HEK293T (cell line): Measurements from ENCODE around the gene DLD.

Experiments used
- CTCF ChIA-PET: fragments of 350-600 bp; formaldehyde crosslinking; extraction: SDS; loops from one replicate; lab custom pipeline; 2021; ENCODE audit warnings: antibody characterized with exemption, inconsistent platforms; lab: Yijun Ruan, JAX
- POLR2A ChIA-PET: fragments of 350-600 bp; formaldehyde crosslinking; extraction: SDS; loops from one replicate; lab custom pipeline; 2020; ENCODE audit warnings: antibody characterized with exemption, inconsistent platforms; lab: Yijun Ruan, JAX
- DNase-seq: peaks from one replicate; pipeline ENCODE4 v3.0.0; 2012; ENCODE audit warnings: mixed read lengths; ENCODE audit errors: extremely low spot score
- ARNT ChIP-seq: fragments of 450-650 bp; IDR thresholded peaks from 2 replicates; pipeline ENCODE4 v1.6.1; 2017; ENCODE audit warnings: mild to moderate bottlenecking
- BHLHE40 ChIP-seq: fragments of 450-650 bp; IDR thresholded peaks from 2 replicates; pipeline ENCODE4 v1.6.1; 2016; ENCODE audit warnings: mild to moderate bottlenecking, moderate library complexity, borderline replicate concordance
- CTBP1 ChIP-seq: fragments of 450-650 bp; IDR thresholded peaks from 2 replicates; pipeline ENCODE4 v1.6.1; 2016; ENCODE audit warnings: borderline replicate concordance
- ELF4 ChIP-seq: fragments of 450-650 bp; IDR thresholded peaks from 2 replicates; pipeline ENCODE4 v1.6.1; 2017; ENCODE audit warnings: antibody characterized with exemption
- FOXA1 ChIP-seq: fragments of 450-650 bp; IDR thresholded peaks from 2 replicates; pipeline ENCODE4 v1.6.1; 2016; ENCODE audit warnings: mild to moderate bottlenecking
- FOXK2 ChIP-seq: fragments of 450-650 bp; IDR thresholded peaks from 2 replicates; pipeline ENCODE4 v1.6.1; 2016; ENCODE audit warnings: mild to moderate bottlenecking
- FOXM1 ChIP-seq: fragments of 450-650 bp; IDR thresholded peaks from 2 replicates; pipeline ENCODE4 v1.6.1; 2017; ENCODE audit warnings: mild to moderate bottlenecking, borderline replicate concordance
- HDGF ChIP-seq: fragments of 450-650 bp; IDR thresholded peaks from 2 replicates; pipeline ENCODE4 v1.6.1; 2017; ENCODE audit warnings: antibody characterized with exemption, borderline replicate concordance
- L3MBTL2 ChIP-seq: fragments of 450-650 bp; conservative IDR thresholded peaks from 2 replicates; pipeline ENCODE4 v1.6.1; 2016; ENCODE audit warnings: mild to moderate bottlenecking
- LEF1 ChIP-seq: fragments of 450-650 bp; IDR thresholded peaks from 2 replicates; pipeline ENCODE4 v1.6.1; 2017; ENCODE audit warnings: mild to moderate bottlenecking, borderline replicate concordance
- NFRKB ChIP-seq: fragments of 450-650 bp; IDR thresholded peaks from 2 replicates; pipeline ENCODE4 v1.6.1; 2016; ENCODE audit warnings: mild to moderate bottlenecking, moderate library complexity
- PKNOX1 ChIP-seq: fragments of 450-650 bp; IDR thresholded peaks from 2 replicates; pipeline ENCODE4 v1.6.1; 2016
- SP1 ChIP-seq: fragments of 450-650 bp; IDR thresholded peaks from 2 replicates; pipeline ENCODE4 v1.6.1; 2017
- SUZ12 ChIP-seq: fragments of 450-650 bp; IDR thresholded peaks from 2 replicates; pipeline ENCODE4 v1.6.1; 2016; ENCODE audit warnings: mild to moderate bottlenecking
- TARDBP ChIP-seq: fragments of 450-650 bp; IDR thresholded peaks from 2 replicates; pipeline ENCODE4 v1.6.1; 2016
- ZNF384 ChIP-seq: fragments of 450-650 bp; IDR thresholded peaks from 2 replicates; pipeline ENCODE4 v1.6.1; 2016

Gene DLD

GRCh38 chr7:107948645-107949442 is 57.9 kb downstream of the DLD start:
- CTCF ChIA-PET = interaction anchor here (1.4 kb wide), 1 partner anchor 197 kb away, joined by 4 read pairs; no protein-coding TSS in a partner anchor
- no peak for DNase-seq
- TF ChIP-seq ELF4 (no peak), FOXK2 (no peak), FOXM1 (no peak), ARNT (no peak), LEF1 (no peak), ZNF384 (no peak), L3MBTL2 (no peak), PKNOX1 (no peak), BHLHE40 (no peak), HDGF (no peak), SUZ12 (no peak), NFRKB (no peak), SP1 (no peak), TARDBP (no peak), CTBP1 (no peak), FOXA1 (no peak)
- POLR2A ChIA-PET = no interaction called here

GRCh38 chr7:107949443-107949935 is 58.5 kb downstream of the DLD start:
- CTCF ChIA-PET = interaction anchor here (1.4 kb wide), 1 partner anchor 196 kb away, joined by 4 read pairs; no protein-coding TSS in a partner anchor
- no peak for TF ChIP-seq FOXK2
- no peak for TF ChIP-seq LEF1
- no peak for TF ChIP-seq TARDBP
- TF ChIP-seq NFRKB = no peak
- no peak for TF ChIP-seq BHLHE40
- TF ChIP-seq FOXA1 = no peak
- TF ChIP-seq L3MBTL2 = no peak
- no peak for TF ChIP-seq PKNOX1
- TF ChIP-seq SUZ12 = no peak
- no peak for TF ChIP-seq HDGF
- no peak for TF ChIP-seq CTBP1
- TF ChIP-seq ELF4 = no peak
- TF ChIP-seq ARNT = no peak
- no peak for TF ChIP-seq ZNF384
- no peak for TF ChIP-seq FOXM1
- TF ChIP-seq SP1 = no peak
- no peak for DNase-seq
- POLR2A ChIA-PET = no interaction called here

- TF ChIP-seq SUZ12 (no peak), CTBP1 (no peak), TARDBP (no peak), LEF1 (no peak), FOXM1 (no peak), HDGF (no peak), NFRKB (no peak)
- POLR2A ChIA-PET = no interaction called here
- CTCF ChIA-PET = no interaction called here
- no peak for DNase-seq
These were observed 60.3 kb downstream of the DLD start for GRCh38 chr7:107951172-107951787.

GRCh38 chr7:107951896-107952295 is 60.9 kb downstream of the DLD start:
- DNase-seq = no peak
- no peak for TF ChIP-seq LEF1
- no peak for TF ChIP-seq NFRKB
- no peak for TF ChIP-seq CTBP1
- no peak for TF ChIP-seq PKNOX1
- TF ChIP-seq SP1 = no peak
- ChIA-PET CTCF (no interaction called here), POLR2A (no interaction called here)

- ChIA-PET CTCF (no interaction called here), POLR2A (no interaction called here)
- no peak for DNase-seq
- TF ChIP-seq L3MBTL2 (no peak), ARNT (no peak), FOXA1 (no peak), BHLHE40 (no peak), CTBP1 (no peak), TARDBP (no peak), ELF4 (no peak), FOXK2 (no peak)
These were observed 62.4 kb downstream of the DLD start for GRCh38 chr7:107953265-107953923.

GRCh38 chr7:107953924-107954303 is 62.9 kb downstream of the DLD start:
- ChIA-PET POLR2A (no interaction called here), CTCF (no interaction called here)
- TF ChIP-seq SUZ12 (no peak), ELF4 (no peak)
- DNase-seq = no peak
